ENCODE results near the gene CRHR2. TPM values are rescaled to one million over a fixed set of nuclear protein-coding genes. Genes with fewer than 3 reads are reported as not detected.

CRHR2 gene
- total and polyA plus RNA-seq, 2 of the 13 experiments (the other 11 are each of a cell fraction or from before 2014, with no cell fraction given) = not detected

DNA sequence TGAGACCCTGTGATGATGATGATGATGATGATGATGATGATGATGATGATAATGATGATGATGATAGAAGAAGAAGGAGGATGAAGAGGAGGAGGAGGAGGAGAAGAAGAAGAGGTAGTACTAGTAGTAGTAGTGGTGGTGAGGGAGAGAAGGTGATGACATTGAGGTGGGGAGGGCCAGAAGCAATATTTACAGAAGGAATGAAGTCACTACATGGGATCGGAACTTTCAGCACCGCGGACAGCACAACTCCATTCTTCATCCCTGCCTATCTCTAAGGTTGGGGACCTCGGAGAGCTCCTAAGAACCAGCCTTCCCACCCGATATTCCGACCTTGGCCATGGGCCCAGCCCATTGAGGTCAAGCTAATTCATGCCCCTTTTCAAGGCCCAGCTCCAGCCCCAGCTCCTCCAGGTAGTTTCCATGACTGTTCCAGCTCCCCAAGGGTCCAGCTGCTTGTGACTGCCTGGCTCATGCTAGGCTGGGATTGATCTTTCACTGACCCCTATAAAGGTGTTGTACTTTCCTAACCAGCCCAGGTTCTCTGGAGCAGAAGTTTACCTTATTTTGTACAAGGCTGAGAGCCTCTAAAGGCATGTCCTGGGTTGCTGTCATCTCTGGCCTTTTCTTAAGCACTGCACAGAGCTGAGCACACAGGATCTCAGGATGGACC, 10.3 kb downstream of the CRHR2 start (continued):
- TF ChIP-seq ZNF784 (CRISPR knock-in tag; IDR thresholded peaks at IDR 0.05; ENCODE audit: borderline replicate concordance) (no peak), CCAR2 (optimal IDR thresholded peaks at IDR 0.05; ENCODE audit: low read depth, low read length) (no peak), MXI1 (IDR thresholded peaks at IDR 0.05; ENCODE audit: borderline replicate concordance, low read depth, low read length) (0 out of 3 replicates have a peak, but pooled peaks have one; percentile 19), CC2D1A (CRISPR knock-in tag; IDR thresholded peaks at IDR 0.05) (no peak), CENPT (CRISPR knock-in tag; IDR thresholded peaks at IDR 0.05; ENCODE audit: low read depth) (no peak), ZNF720 (CRISPR knock-in tag; IDR thresholded peaks at IDR 0.05) (peak; percentile 95), SP2 (CRISPR knock-in tag; IDR thresholded peaks at IDR 0.05) (0 out of 2 replicates have a peak, but pooled peaks have one; percentile 19), ELF4 (CRISPR knock-in tag; IDR thresholded peaks at IDR 0.05; ENCODE audit: borderline replicate concordance) (no peak), ZNF362 (CRISPR knock-in tag; IDR thresholded peaks at IDR 0.05; ENCODE audit: borderline replicate concordance) (no peak), ZNF124 (CRISPR knock-in tag; IDR thresholded peaks at IDR 0.05) (peak; percentile 93), AFF4 (CRISPR knock-in tag; IDR thresholded peaks at IDR 0.05) (no peak), ZNF713 (CRISPR knock-in tag; IDR thresholded peaks at IDR 0.05) (no peak), ZC3H4 (CRISPR knock-in tag; IDR thresholded peaks at IDR 0.05; ENCODE audit: borderline replicate concordance) (0 out of 2 replicates have a peak, but pooled peaks have one; percentile 53), SNAI1 (CRISPR knock-in tag; IDR thresholded peaks at IDR 0.05; ENCODE audit: borderline replicate concordance) (no peak), ARID2 (CRISPR knock-in tag; IDR thresholded peaks at IDR 0.05; ENCODE audit: borderline replicate concordance) (no peak)
- TF ChIP-seq, protein P1, sequence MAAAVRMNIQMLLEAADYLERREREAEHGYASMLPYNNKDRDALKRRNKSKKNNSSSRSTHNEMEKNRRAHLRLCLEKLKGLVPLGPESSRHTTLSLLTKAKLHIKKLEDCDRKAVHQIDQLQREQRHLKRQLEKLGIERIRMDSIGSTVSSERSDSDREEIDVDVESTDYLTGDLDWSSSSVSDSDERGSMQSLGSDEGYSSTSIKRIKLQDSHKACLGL (CRISPR knock-in tag; IDR thresholded peaks at IDR 0.05) = peak; percentile 63; the same call in 1 of the 2 replicates
- TF ChIP-seq, protein P2, sequence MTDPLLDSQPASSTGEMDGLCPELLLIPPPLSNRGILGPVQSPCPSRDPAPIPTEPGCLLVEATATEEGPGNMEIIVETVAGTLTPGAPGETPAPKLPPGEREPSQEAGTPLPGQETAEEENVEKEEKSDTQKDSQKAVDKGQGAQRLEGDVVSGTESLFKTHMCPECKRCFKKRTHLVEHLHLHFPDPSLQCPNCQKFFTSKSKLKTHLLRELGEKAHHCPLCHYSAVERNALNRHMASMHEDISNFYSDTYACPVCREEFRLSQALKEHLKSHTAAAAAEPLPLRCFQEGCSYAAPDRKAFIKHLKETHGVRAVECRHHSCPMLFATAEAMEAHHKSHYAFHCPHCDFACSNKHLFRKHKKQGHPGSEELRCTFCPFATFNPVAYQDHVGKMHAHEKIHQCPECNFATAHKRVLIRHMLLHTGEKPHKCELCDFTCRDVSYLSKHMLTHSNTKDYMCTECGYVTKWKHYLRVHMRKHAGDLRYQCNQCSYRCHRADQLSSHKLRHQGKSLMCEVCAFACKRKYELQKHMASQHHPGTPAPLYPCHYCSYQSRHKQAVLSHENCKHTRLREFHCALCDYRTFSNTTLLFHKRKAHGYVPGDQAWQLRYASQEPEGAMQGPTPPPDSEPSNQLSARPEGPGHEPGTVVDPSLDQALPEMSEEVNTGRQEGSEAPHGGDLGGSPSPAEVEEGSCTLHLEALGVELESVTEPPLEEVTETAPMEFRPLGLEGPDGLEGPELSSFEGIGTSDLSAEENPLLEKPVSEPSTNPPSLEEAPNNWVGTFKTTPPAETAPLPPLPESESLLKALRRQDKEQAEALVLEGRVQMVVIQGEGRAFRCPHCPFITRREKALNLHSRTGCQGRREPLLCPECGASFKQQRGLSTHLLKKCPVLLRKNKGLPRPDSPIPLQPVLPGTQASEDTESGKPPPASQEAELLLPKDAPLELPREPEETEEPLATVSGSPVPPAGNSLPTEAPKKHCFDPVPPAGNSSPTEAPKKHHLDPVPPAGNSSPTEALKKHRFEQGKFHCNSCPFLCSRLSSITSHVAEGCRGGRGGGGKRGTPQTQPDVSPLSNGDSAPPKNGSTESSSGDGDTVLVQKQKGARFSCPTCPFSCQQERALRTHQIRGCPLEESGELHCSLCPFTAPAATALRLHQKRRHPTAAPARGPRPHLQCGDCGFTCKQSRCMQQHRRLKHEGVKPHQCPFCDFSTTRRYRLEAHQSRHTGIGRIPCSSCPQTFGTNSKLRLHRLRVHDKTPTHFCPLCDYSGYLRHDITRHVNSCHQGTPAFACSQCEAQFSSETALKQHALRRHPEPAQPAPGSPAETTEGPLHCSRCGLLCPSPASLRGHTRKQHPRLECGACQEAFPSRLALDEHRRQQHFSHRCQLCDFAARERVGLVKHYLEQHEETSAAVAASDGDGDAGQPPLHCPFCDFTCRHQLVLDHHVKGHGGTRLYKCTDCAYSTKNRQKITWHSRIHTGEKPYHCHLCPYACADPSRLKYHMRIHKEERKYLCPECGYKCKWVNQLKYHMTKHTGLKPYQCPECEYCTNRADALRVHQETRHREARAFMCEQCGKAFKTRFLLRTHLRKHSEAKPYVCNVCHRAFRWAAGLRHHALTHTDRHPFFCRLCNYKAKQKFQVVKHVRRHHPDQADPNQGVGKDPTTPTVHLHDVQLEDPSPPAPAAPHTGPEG (CRISPR knock-in tag; IDR thresholded peaks at IDR 0.05) = no peak
